Heart left ventricle (tissue), 13 donors: Measurements from ENCODE around the gene ANO2.

ENCODE experiments used
- POLR2A ChIP-seq, 2 donors: fragments of 450-650 bp; IDR thresholded peaks; one replicate each; pipeline ENCODE4 v1.6.1; 2017; ENCODE audit warnings: antibody characterized with exemption in 2 of 2, mild to moderate bottlenecking in 2 of 2, moderate library complexity in 2 of 2
- TF ChIP-seq, protein P1 (sequence below), 12 donors: fragments of 200-600 bp; sonication (generic) in 4 of 12; IDR thresholded peaks; one replicate each; pipeline versions ENCODE4 v1.5.0 to v1.8.0; 2018 to 2022; ENCODE audit warnings: antibody characterized with exemption in 12 of 12, mild to moderate bottlenecking in 5 of 12
- donor health status: ischemic (EF 13 %, LVEDD 7.1; RV severe dilation, severe dysfunction).
- donor health status: DM: no; HTN: yes; CAD: no.
- donor health status: DM: no; HTN: no; CAD: no.
- donor health status: ischemic (EF 25% LVEDD 6.9; RV normal size, moderate dysfunction).
- donor health status: ischemic (EF 25% LVEDD 5.7; RV mildly dilated, moderate dysfunction).
- donor health status: ischemic (EF 35%, LVEDD 5.7; RV mildly dilated, moderate dysfunction).
- donor health status: nonischemic (EF 11% LVEDD 7.7; RV severe dilation, severe dysfunction).
- donor health status: DM: yes; HTN: yes; CAD: no.
- donor health status: PGD.
- donor health status: ischemic (EF 29% LVEDD 5.4; RV normal size, mild dysfunction).
- donor health status: nonischemic (EF 23%, LVEDD 6.1; RV moderate dilation, normal function).

DNA sequence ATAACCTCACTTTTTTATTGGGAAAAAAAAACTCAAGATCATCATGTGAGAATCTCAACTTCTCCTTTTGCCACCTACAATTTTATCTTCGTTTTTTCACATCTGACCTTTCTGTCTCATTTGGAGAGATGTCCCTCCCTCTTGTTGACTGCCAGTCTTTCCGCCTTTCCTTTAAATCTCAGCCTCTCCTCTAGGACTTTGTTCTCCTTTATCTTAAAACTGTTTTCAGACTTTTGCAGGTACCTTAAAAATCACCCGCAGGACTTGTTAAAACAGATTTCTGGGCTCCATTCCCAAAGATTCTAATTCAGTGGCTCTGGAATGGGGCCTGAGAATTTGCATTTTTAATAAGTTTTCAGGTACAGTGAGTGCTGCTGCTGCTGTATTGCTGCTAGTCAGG is 289.9 kb downstream of the ANO2 start:
- TF ChIP-seq, protein P1, sequence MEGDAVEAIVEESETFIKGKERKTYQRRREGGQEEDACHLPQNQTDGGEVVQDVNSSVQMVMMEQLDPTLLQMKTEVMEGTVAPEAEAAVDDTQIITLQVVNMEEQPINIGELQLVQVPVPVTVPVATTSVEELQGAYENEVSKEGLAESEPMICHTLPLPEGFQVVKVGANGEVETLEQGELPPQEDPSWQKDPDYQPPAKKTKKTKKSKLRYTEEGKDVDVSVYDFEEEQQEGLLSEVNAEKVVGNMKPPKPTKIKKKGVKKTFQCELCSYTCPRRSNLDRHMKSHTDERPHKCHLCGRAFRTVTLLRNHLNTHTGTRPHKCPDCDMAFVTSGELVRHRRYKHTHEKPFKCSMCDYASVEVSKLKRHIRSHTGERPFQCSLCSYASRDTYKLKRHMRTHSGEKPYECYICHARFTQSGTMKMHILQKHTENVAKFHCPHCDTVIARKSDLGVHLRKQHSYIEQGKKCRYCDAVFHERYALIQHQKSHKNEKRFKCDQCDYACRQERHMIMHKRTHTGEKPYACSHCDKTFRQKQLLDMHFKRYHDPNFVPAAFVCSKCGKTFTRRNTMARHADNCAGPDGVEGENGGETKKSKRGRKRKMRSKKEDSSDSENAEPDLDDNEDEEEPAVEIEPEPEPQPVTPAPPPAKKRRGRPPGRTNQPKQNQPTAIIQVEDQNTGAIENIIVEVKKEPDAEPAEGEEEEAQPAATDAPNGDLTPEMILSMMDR (IDR thresholded peaks at IDR 0.05) = no peak
- no peak for TF ChIP-seq POLR2A (IDR thresholded peaks at IDR 0.05)
